HepG2 (cell line): ENCODE measurements around the gene TCF25. TPM values are rescaled to one million over a fixed set of nuclear protein-coding genes. Genes with fewer than 3 reads are reported as not detected.

ENCODE experiments used
- AGO2 ChIP-seq: fragments of 200-400 bp; formaldehyde crosslinking; optimal IDR thresholded peaks from 2 replicates; pipeline ENCODE3; 2017; ENCODE audit warnings: mild to moderate bottlenecking, low read depth, low read length, moderate library complexity
- DMAP1 ChIP-seq: IDR thresholded peaks from 2 replicates; pipeline ENCODE4 v1.6.1; 2016
- HNF1A ChIP-seq, 2 experiments: sonication (generic) in 1 of 2; formaldehyde crosslinking in 1 of 2; IDR thresholded peaks; 2 replicates each; pipeline versions ENCODE4 v1.4.0 to v1.6.1; 2016 to 2020; ENCODE audit warnings: borderline replicate concordance in 1 of 2, low read depth in 1 of 2, mild to moderate bottlenecking in 1 of 2, missing genetic modification reagents in 1 of 2
- MTF2 ChIP-seq: sonication (generic); formaldehyde crosslinking; IDR thresholded peaks from 2 replicates; pipeline ENCODE4 v1.5.0; 2020; ENCODE audit warnings: missing genetic modification reagents, borderline replicate concordance
- PRDM10 ChIP-seq: sonication (generic); formaldehyde crosslinking; IDR thresholded peaks from 2 replicates; pipeline ENCODE4 v1.4.0; 2020; ENCODE audit warnings: low read depth, missing genetic modification reagents
- RBAK ChIP-seq: sonication (generic); formaldehyde crosslinking; IDR thresholded peaks from 2 replicates; pipeline ENCODE4 v1.5.1; 2020; ENCODE audit warnings: mild to moderate bottlenecking, missing genetic modification reagents
- RFXAP ChIP-seq: sonication (generic); formaldehyde crosslinking; IDR thresholded peaks from 2 replicates; pipeline ENCODE4 v1.4.0; 2020; ENCODE audit warnings: missing genetic modification reagents, borderline replicate concordance
- SMC3 ChIP-seq: IDR thresholded peaks from 2 replicates; pipeline ENCODE4 v1.6.1; 2011; ENCODE audit warnings: low read length, improper control_type of control experiment
- SP140L ChIP-seq: sonication (generic); formaldehyde crosslinking; IDR thresholded peaks from 2 replicates; pipeline ENCODE4 v1.4.0; 2020; ENCODE audit warnings: missing genetic modification reagents, borderline replicate concordance
- XRCC5 ChIP-seq: fragments of 200-400 bp; formaldehyde crosslinking; optimal IDR thresholded peaks from 2 replicates; pipeline ENCODE3; 2017; ENCODE audit warnings: mild to moderate bottlenecking, low read length
- ZFP91 ChIP-seq: sonication (generic); formaldehyde crosslinking; IDR thresholded peaks from 2 replicates; pipeline ENCODE4 v1.9.0; 2022; ENCODE audit warnings: missing genetic modification reagents, mild to moderate bottlenecking, borderline replicate concordance
- ZKSCAN5 ChIP-seq: sonication (generic); formaldehyde crosslinking; IDR thresholded peaks from 2 replicates; pipeline ENCODE4 v1.5.1; 2020; ENCODE audit warnings: mild to moderate bottlenecking, missing genetic modification reagents
- ZNF501 ChIP-seq: sonication (generic); formaldehyde crosslinking; IDR thresholded peaks from 2 replicates; pipeline ENCODE4 v1.5.1; 2020; ENCODE audit warnings: mild to moderate bottlenecking, moderate library complexity, missing genetic modification reagents
- ZNF546 ChIP-seq: sonication (generic); formaldehyde crosslinking; conservative IDR thresholded peaks from 2 replicates; pipeline ENCODE4 v1.8.1; 2023; ENCODE audit warnings: mild to moderate bottlenecking, missing genetic modification reagents
- ZNF557 ChIP-seq: sonication (generic); formaldehyde crosslinking; IDR thresholded peaks from 2 replicates; pipeline ENCODE4 v1.4.0; 2020; ENCODE audit warnings: missing genetic modification reagents
- ZNF614 ChIP-seq: IDR thresholded peaks from 2 replicates; pipeline ENCODE4 v1.6.1; 2018; ENCODE audit warnings: missing biosample characterization, missing genetic modification reagents, inconsistent platforms, borderline replicate concordance
- ZNF839 ChIP-seq: sonication (generic); formaldehyde crosslinking; IDR thresholded peaks from 2 replicates; pipeline ENCODE4 v1.4.0; 2020; ENCODE audit warnings: missing genetic modification reagents, mild to moderate bottlenecking, borderline replicate concordance
- polyA plus RNA-seq, 8 experiments: library from polyadenylated mRNA; depleted of rRNA in 3 of 8; stranded (reverse) in 7 of 8; unstranded in 1 of 8; fragments of >200 nt; fragmentation: Illumina TruSeq in 4 of 8; extraction: Trizol in 4 of 8; gene quantifications; 2 replicates each; pipeline versions ENCODE4 v1.2.1 to v1.2.3, GENCODE V29; 2011 to 2016; ENCODE audit warnings: low read depth in 4 of 8, missing spikeins in 1 of 8, mixed read lengths in 1 of 8; ENCODE audit not compliant: insufficient read depth in 1 of 8
- total RNA-seq, 5 experiments: library from RNA; depleted of rRNA; stranded (reverse); fragments of >200 nt; fragmentation: Illumina TruSeq; extraction: Trizol; gene quantifications; 2 replicates each; pipeline ENCODE4 v1.2.3, GENCODE V29; 2016; ENCODE audit warnings: low read depth in 1 of 5

Gene TCF25
- total and polyA plus RNA-seq, 2 of the 13 experiments (the other 11 are each of a cell fraction or from before 2014, with no cell fraction given), result 138 to 206 TPM

GRCh38 chr16:89842471-89843408 is 30.7 kb upstream of the TCF25 start (continued):
- TF ChIP-seq ZFP91 (CRISPR knock-in tag) (peak; percentile 62; the same call in 1 of the 2 replicates), ZKSCAN5 (no peak), RFXAP (no peak), SMC3 (no peak), HNF1A (IDR thresholded peaks at IDR 0.05; ENCODE audit: low read depth) (no peak), HNF1A (CRISPR knock-in tag; IDR thresholded peaks at IDR 0.05; ENCODE audit: borderline replicate concordance) (0 out of 2 replicates have a peak, but pooled peaks have one; percentile 6), PRDM10 (CRISPR knock-in tag) (0 out of 2 replicates have a peak, but pooled peaks have one; percentile 19), DMAP1 (CRISPR knock-in tag) (0 out of 2 replicates have a peak, but pooled peaks have one; percentile 24), ZNF839 (no peak), ZNF546 (no peak), ZNF614 (CRISPR knock-in tag) (0 out of 2 replicates have a peak, but pooled peaks have one; percentile 26), ZNF557 (CRISPR knock-in tag) (0 out of 2 replicates have a peak, but pooled peaks have one; percentile 24), ZNF501 (CRISPR knock-in tag) (no peak), XRCC5 (peak; percentile 40), MTF2 (CRISPR knock-in tag) (no peak), SP140L (CRISPR knock-in tag) (no peak), AGO2 (peak; percentile 73), RBAK (no peak)
